Mucosa of rectum (tissue), 2 donors: Measurements from ENCODE around the gene OTOP3.

Experiments used
- H3K27ac ChIP-seq, 2 donors: one replicate each; pipeline ENCODE4 v1.7.0; 2013; ENCODE audit warnings: inconsistent platforms in 2 of 2, low read depth in 2 of 2, low read length in 2 of 2
- H3K27me3 ChIP-seq, 2 donors: one replicate each; pipeline ENCODE4 v1.7.0; 2013; ENCODE audit warnings: low read length in 2 of 2; ENCODE audit not compliant: control insufficient read depth in 2 of 2, insufficient read depth in 2 of 2
- H3K36me3 ChIP-seq, 2 donors: one replicate each; pipeline ENCODE4 v1.7.0; 2013; ENCODE audit warnings: low read length in 2 of 2; ENCODE audit not compliant: control insufficient read depth in 2 of 2, insufficient read depth in 2 of 2
- H3K4me1 ChIP-seq, 2 donors: one replicate each; pipeline ENCODE4 v1.7.0; 2013; ENCODE audit warnings: low read length in 2 of 2, mild to moderate bottlenecking in 1 of 2; ENCODE audit not compliant: control insufficient read depth in 2 of 2, insufficient read depth in 2 of 2
- H3K4me3 ChIP-seq, 2 donors: one replicate each; pipeline ENCODE4 v1.7.0; 2013; ENCODE audit warnings: low read length in 2 of 2
- H3K9ac ChIP-seq, 2 donors: one replicate each; pipeline ENCODE4 v1.7.0; 2013; ENCODE audit warnings: low read length in 2 of 2, low read depth in 1 of 2, mild to moderate bottlenecking in 1 of 2
- H3K9me3 ChIP-seq, 2 donors: one replicate each; pipeline ENCODE4 v1.7.0; 2013; ENCODE audit warnings: low read length in 2 of 2; ENCODE audit not compliant: control insufficient read depth in 2 of 2
- donor health status: healthy.
- donor health status: Normal muscosa, but diverticular disease.

Gene OTOP3

GRCh38 chr17:74951680-74952421 is 16.2 kb downstream of the OTOP3 start:
- H3K27ac ChIP-seq = peak overlapping the region in 1 of 2 donors; percentile 74
- H3K27me3 ChIP-seq = peaks cover 0 to under 1% of the 10 kb centered on the region in 2 donors

GRCh38 chr17:74952431-74953133 is 16.9 kb downstream of the OTOP3 start:
- Histone ChIP-seq H3K9me3 (no peaks in the 10 kb centered on the region), H3K36me3 (peaks cover 0 to 2% of the 10 kb centered on the region in 2 donors), H3K9ac (no peak overlapping the region), H3K4me1 (peaks cover 6 to 23% of the 10 kb centered on the region in 2 donors), H3K4me3 (no peak overlapping the region), H3K27me3 (no peaks in the 10 kb centered on the region), H3K27ac (peak overlapping the region; percentile 52 to 74)

More at GRCh38 chr17:74951680-74952421, 16.2 kb downstream of the OTOP3 start:
- Histone ChIP-seq H3K4me1 (peaks cover 6 to 23% of the 10 kb centered on the region in 2 donors), H3K9ac (no peak overlapping the region), H3K4me3 (no peak overlapping the region), H3K36me3 (peaks cover 0 to 2% of the 10 kb centered on the region in 2 donors), H3K9me3 (no peaks in the 10 kb centered on the region)

DNA sequence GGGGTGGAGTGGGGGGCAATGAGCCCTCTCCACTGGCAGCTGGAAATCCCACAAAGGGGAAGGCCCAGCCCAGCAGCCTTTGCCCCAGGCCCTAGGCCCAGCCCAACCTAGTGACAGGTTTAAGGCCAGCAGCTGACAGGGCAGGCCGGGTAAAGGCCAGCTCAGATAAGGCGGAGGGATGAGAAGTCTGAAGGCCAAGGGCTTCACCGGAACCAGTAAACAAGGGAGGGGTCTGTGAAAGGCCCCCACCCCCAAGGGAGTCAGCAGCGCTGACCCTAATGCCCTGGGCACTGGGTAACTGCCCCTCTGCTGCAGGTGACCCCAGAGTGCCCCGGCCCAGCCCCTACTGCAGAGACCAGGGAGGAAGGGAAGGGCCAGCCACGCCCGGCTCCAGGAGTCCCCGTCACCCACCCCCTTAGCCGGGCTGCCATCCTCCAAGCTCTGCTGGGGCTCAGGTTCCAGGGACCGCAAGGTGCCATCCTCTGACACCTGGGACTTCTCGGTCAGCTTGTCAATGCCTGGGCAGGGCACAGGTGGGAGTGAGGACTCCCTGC is 17.5 kb downstream of the OTOP3 start:
- peak overlapping the region; percentile 52 to 74 for H3K27ac ChIP-seq
- no peak overlapping the region for H3K4me3 ChIP-seq
- no peak overlapping the region for H3K9ac ChIP-seq
- H3K4me1 ChIP-seq = peaks cover 6 to 23% of the 10 kb centered on the region in 2 donors
- H3K36me3 ChIP-seq = peaks cover 0 to 2% of the 10 kb centered on the region in 2 donors
- H3K9me3 ChIP-seq = no peaks in the 10 kb centered on the region
- no peaks in the 10 kb centered on the region for H3K27me3 ChIP-seq

GRCh38 chr17:74954115-74954514 is 18.4 kb downstream of the OTOP3 start:
- H3K4me1 ChIP-seq = peaks cover 6 to 23% of the 10 kb centered on the region in 2 donors
- peaks cover 0 to 2% of the 10 kb centered on the region in 2 donors for H3K36me3 ChIP-seq
- H3K27ac ChIP-seq = peak overlapping the region in 1 of 2 donors; percentile 74
- no peaks in the 10 kb centered on the region for H3K9me3 ChIP-seq
- no peak overlapping the region for H3K4me3 ChIP-seq
- no peak overlapping the region for H3K9ac ChIP-seq
- H3K27me3 ChIP-seq = no peaks in the 10 kb centered on the region

GRCh38 chr17:74954665-74955421 is 19.1 kb downstream of the OTOP3 start:
- Histone ChIP-seq H3K36me3 (peaks cover 0 to 2% of the 10 kb centered on the region in 2 donors), H3K9ac (no peak overlapping the region), H3K27ac (no peak overlapping the region), H3K4me1 (peaks cover 6 to 23% of the 10 kb centered on the region in 2 donors), H3K4me3 (no peak overlapping the region), H3K27me3 (no peaks in the 10 kb centered on the region), H3K9me3 (no peaks in the 10 kb centered on the region)

DNA sequence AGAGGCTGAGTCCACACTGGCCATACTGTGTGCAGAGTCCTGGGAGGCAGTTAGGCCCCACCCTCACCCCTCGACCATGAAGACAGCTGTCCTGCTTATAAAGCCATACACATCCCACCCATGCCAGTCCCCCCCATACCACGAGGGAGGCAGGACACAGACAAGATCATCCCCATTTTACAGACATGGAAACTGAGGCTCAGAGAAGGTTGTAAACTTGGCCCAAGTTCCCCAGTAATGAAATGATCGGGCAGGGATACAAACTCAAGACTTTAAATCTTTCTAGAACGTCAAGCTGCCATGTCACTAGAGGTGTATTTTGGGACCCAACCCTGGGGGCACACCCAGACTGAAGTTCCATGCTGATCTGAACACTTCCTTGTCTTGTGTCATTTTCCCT is 20.4 kb downstream of the OTOP3 start:
- Histone ChIP-seq H3K27me3 (no peaks in the 10 kb centered on the region), H3K36me3 (peaks cover 0 to 2% of the 10 kb centered on the region in 2 donors), H3K9ac (no peak overlapping the region), H3K27ac (no peak overlapping the region), H3K4me3 (no peak overlapping the region), H3K9me3 (no peaks in the 10 kb centered on the region), H3K4me1 (peaks cover 9 to 27% of the 10 kb centered on the region in 2 donors)

DNA sequence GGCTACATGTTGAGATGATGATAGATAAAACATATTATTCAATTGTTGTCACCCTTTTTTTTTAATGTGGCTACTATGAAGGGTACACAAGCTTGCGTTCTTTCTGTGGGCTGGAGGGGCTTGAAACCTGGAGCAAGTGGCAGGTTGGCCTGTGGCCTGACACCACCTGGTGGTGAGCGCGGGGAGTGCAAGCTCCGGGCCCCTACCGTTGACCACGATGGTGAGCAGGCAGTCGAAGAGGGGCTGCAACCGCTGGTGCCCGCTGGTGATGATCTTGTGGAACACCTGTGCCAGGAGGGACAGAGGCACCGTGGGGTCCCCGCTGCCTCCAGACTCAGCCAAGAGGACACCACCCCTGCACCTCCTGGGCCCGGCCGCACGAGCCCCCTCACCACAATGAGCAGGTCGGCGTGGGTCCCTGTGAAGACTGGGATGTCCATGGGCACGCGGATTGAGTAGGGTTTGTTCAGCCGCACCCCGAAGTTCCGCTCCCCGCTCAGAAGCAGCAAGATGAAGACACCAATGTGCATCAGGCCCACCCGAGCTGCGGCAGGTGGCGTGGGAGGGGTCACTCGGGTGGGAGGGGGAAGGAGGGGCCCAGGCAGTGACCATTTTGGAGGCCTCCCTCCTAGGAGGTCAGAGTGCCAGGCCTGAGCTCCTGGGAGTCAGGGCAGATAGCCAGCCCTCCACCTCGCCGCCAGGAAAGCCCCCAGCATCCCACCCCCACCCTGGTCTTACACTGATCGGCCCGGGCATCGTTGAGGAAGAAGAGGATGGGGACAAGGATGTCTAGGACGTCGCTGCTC is 22.4 kb downstream of the OTOP3 start:
- Histone ChIP-seq H3K9me3 (no peaks in the 10 kb centered on the region), H3K27ac (no peak overlapping the region), H3K9ac (no peak overlapping the region), H3K27me3 (no peaks in the 10 kb centered on the region), H3K4me3 (no peak overlapping the region), H3K4me1 (peaks cover 8 to 14% of the 10 kb centered on the region in 2 donors), H3K36me3 (peaks cover 0 to 2% of the 10 kb centered on the region in 2 donors)

GRCh38 chr17:74959826-74960515 is 24.3 kb downstream of the OTOP3 start:
- Histone ChIP-seq H3K36me3 (no peaks in the 10 kb centered on the region), H3K4me3 (no peak overlapping the region), H3K27me3 (no peaks in the 10 kb centered on the region), H3K4me1 (peaks cover 4 to 5% of the 10 kb centered on the region in 2 donors), H3K9me3 (no peaks in the 10 kb centered on the region), H3K9ac (no peak overlapping the region), H3K27ac (no peak overlapping the region)
